HUDEP-2 (cell line): Measurements from ENCODE around the gene COLQ.
"Not testable (repeated sequence)": the region's sequence is repeated elsewhere in the genome, so short reads cannot be mapped to it uniquely, and the experiment has no call there.

Experiments
- DNase-seq, 76 experiments: peaks; one replicate each; lab custom pipeline; 2025; ENCODE audit not compliant: unreplicated experiment in 76 of 76; lab: John Stamatoyannopoulos, UW

The COLQ gene

GRCh38 chr3:15493436-15493835, 28.1 kb downstream of the COLQ start:
- no peak for DNase-seq

GRCh38 chr3:15492847-15493360, 28.6 kb downstream of the COLQ start:
- DNase-seq, result no peak

DNA sequence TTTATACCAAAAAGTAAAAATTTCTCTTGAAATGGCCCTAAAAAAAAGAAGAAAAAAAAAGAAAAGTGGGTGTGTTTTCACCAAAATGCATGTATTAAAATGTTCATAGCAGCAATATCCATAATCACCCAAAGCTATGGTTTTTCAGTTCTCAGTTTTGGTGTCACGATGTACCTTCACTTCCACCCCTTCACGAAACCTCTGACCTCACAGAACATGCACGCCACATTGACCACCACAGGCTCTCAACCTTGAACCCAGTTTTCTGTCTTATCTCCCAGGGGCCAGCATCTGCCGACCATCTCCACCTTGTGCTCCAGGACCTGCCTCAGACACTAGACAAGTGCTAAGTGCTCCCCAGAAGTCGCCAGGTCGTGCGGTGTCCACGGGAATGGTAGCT, 30.4 kb downstream of the COLQ start:
- no peak for DNase-seq

DNA sequence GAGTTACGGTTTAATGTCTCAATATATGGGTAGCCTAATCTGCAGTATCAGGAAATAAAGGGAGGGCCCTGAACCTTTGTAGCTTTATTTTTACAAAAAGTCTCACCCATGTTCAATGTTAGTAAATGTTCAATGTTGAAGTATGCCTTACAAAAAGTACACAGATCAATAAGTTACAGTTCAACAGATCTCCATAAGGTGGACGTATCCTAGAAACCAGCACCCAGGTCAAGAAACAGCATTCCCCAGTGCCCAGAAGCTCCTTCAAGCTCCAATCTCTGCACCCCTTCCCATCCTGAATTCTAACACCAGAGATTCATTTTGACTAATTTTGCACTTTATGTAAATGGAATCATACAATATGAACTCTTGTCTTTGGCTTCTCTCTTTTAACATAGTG, 31.3 kb downstream of the COLQ start:
- DNase-seq, result no peak

- DNase-seq, result no peak
Observed at GRCh38 chr3:15488002-15488401, 33.5 kb downstream of the COLQ start.

DNA sequence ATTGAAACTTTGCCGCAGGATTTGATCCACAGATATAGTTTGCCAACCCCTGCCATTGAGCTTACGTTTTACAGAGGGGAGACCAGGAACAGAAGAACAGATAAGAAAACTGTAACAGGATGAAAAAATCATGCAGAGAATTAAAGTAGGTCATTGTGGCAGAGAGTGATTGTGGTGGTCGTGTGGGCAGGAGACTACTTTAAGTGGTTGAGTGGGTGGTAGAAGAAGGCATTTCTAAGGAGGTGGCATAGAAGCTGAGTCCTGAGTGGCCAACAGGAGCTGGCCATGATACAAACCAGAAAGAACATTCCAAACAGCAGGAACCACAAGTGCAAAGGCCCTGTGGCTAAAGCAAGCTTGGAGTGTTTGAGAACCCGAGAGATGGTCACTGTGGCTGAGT, 34.5 kb downstream of the COLQ start:
- DNase-seq, result no peak

DNA sequence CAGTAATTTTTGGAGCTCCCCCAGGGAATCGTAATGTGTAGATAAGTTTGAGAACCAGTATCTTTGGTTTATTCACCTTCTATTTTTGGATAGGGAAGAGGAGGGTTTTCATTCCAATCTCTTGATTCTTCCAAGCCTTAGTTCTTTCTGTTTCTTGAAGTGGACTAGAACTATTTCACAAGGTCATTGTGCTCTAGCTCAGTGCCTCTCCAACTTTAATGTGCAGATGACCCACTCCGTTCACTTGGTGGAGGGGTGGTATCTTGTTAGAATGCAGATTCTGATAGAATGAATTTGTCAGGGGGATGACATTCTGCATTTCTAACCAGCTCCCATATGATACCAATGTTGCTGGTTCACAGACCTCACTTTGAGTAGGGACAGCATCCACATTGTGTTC, 35.5 kb downstream of the COLQ start:
- DNase-seq, result no peak

- DNase-seq, result not testable (repeated sequence)
Observed at GRCh38 chr3:15484551-15484950, 37.0 kb downstream of the COLQ start.

- no peak for DNase-seq
Observed at GRCh38 chr3:15479400-15480224, 41.9 kb downstream of the COLQ start.

DNA sequence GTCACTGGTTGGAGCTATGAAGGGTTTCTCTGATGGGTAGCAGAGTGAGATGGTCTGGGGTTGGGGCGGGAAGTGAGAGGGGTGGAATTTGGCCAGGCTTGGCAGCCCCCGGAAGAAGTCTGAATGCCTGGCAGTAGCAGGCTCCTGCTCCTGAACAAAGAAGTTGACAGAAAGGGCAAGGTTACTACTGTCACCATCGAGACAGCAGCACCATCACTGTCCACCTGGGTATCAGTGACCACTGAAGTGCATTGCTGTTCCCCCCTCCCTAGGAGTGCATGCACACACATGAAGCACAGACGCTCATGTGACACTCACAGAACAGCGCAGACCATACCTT, 42.9 kb downstream of the COLQ start:
- no peak for DNase-seq

DNA sequence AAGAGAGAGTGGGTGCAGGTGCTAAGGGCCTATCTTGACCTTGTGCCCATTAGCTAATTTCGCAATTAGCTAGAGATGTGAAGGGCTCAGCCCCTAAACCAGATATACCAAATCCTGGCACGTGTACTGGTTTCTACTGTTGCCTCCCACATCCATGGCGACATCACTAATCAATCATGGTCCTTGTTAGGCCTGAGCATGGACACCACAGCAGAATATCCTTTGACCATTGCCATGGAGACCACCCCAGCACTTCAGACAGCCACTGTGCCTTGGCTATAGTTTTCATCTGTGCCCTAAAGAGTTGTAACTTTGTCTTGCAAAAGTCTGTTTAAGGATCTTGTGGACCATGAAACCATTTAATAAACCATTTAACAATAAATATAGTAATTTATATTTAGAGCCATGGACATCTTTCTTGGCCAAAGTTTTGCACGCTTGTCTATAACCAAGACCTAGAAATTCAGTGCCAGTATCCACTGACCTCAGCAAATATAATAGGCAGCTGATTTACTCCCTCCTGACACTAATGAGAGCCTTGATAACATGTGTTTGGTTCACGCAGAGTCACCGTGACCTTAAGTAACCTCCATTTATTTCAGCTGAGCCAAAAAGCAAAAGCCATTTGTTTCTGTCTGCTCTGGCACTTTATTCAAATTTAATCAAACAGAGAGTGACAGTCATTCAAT, 43.4 kb downstream of the COLQ start:
- no peak for DNase-seq

DNA sequence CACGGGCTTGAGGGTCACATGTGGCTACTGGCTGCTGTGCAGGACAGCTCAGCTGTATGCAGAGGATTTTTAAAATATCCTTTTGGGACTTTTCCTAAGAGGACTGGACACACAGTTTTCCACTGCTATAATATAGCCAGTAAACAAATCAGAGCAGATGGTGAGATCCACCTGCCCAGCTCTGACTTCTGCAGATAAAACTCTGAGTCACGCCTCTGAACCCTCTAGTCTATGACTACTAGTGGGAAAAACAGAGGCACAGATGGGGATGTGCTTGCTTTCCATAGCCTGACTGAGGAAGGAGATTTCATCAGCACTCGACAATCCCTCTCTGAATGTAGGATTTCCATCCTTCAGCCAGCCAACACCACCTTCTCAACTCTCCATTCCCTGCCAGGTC, 45.1 kb downstream of the COLQ start:
- DNase-seq, result no peak

DNA sequence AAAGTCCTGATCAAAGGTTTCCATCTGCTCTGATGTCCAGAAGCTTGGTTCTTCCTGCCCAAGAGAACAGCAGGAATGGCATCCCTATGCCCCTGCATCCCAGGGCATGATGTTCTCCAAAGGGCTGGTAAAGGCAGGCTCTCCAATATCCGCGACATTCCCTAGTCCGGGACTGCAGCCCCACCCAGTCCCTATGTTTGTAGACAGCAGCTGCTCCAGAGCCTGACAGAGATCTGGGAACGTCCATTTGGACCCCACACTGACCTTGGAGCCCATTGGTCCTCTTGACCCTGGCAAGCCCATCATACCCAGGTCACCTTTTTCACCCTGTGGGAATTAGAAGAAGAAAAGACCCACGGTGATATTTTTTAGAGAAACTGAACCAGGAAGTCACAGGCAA, 46.3 kb downstream of the COLQ start:
- no peak for DNase-seq

DNA sequence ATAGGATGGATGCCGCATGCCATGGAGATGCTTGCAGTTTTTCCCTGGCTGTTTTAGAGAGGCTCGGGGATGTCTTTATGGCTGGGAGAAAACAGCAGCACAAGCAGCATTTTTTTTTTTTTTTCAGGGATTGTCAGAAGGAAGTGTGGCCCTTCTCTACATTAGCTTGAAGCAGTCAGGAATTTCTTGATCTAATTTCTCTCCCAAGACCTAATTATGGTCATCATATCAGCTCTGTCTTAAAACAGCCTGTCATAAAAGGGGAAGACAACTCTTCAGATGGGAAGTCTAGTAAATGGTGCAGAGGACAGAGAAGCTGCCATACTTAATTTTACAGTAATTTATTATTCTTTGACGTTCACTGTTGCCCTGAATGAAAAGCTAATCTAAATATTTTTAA, 49.6 kb downstream of the COLQ start:
- DNase-seq, result no peak

GRCh38 chr3:15470849-15471248, 50.7 kb downstream of the COLQ start:
- no peak for DNase-seq

DNA sequence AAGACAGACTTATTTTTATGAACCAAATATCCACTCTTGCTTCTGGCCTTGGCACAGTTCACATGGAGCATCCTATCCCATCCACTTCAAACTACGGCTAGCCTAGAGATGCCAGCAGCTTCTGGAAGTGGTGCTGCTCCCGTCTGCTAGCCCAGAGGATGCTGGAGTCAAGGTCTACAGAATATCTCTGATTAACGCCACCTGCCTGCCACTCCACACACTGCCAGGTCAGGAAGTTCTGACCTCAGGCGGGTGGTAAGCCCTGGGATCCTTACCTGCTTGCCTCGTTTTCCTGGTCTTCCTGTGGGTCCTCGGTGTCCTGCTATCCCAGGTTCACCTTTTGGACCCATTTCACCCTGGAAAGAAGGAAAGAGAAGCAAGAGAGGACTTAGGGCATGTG, 51.2 kb downstream of the COLQ start:
- no peak for DNase-seq

DNA sequence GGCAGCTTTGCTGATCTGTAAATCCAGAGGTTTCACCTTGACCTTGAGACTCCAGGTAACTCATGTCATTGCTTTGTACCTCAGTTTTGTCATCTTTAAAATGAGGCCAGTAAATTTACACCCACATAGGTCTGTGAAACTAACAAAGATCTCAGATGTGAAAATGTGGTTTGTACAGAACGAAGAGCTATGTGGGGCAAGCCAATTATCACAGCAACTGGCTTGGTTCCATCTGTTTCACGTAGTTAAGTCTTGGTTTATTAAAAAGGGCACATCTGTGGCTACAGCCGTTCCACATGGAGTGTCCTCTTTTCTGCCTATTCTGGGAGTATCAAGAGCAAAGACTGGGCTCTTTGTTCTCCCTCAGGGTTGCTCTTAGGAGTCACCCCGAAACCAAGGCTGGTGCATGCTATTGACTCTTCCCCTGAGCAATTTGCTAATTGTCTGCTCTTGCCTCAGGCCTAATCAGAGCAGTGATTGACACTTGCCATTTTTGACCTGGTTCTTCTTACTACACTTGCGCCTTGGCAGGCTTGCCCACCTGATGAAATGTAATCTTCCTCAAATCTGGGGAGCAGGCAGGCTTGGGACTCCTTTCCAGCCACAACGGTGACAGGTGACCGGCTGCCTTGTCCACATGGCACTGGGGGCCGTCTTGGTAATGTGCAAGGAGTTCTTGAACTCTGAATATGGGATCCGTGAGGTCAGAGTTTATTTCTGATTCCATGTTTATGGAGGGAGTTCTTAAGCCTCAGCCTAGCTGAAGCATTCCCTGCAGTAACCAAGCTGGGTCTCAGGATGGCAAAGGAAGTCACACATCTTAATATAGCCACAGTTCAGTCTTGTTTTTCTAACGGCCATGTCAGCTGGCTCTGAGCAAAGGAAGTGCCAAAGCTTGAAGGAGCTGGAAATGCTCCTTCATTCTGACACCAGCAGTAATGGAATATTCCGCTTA, 54.0 kb downstream of the COLQ start:
- no peak for DNase-seq

- DNase-seq, result no peak
Observed at GRCh38 chr3:15465876-15466585, 55.5 kb downstream of the COLQ start.

DNA sequence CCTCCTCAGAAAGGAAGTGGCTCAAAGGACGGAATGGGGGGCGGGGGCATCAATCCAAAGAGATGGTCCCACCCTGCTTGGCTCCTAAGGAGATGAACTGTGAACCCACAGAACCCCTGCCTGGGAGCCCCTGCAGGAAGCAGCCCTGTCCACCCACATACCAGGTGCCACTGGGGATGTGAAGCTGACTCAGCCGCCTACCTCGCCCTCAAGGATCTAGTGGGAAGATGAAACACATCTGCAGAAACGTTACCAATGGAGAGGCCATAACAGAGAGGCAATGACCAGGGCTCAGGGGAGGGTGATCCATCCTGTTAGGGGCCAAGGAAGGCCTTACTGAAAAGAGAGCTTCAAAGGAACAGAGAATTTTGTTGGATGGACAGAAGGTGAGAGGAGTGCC, 59.1 kb downstream of the COLQ start:
- DNase-seq, result no peak

- no peak for DNase-seq
Observed at GRCh38 chr3:15460891-15461531, 60.5 kb downstream of the COLQ start.
